ENCODE data around the gene COL4A4. TPM values are rescaled to one million over a fixed set of nuclear protein-coding genes. Genes with fewer than 3 reads are reported as not detected.

The COL4A4 gene
- total RNA-seq, 2 donors from 2014 or later = 0.08 to 0.26 TPM

DNA sequence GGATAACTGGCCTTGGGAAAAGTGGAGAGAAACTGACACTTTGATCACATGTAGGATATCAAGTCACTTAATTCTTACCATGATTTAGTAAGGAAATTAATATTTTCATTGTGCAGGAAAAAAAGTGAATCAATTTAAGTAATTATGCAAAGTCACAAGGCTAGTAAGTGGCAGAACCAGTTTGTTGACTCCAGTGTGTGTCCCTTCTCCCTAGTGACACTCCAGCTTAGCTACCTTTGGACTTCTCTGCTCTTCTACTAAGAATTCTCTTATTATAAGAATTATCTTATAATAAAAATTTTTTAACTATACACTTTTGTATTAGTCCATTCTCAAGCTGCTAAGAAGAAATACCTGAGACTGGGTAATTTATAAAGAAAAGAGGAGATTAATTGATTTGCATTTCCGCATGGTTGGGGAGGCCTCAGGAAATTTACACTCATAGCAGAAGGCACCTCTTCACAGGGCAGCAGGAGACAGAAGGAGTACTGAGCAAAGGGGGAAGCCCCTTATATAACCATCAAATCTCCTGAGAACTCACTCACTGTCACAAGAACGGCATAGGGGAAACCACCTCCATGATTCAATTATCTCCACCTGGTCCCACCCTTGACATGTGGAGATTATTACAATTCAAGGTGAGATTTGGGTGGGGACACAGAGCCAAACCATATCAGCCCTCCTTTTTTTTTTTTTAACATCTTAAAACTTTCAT lies 13.6 kb downstream of the COL4A4 start:
- Mint-ChIP-seq H3K27ac (no peak overlapping the region), H3K27me3 (peaks cover 29% of the 10 kb centered on the region), H3K4me1 (no peaks in the 10 kb centered on the region), H3K4me3 (no peak overlapping the region), H3K9me3 (peaks cover 4% of the 10 kb centered on the region), H3K36me3 (ENCODE audit: low read depth) (no peaks in the 10 kb centered on the region)
- ATAC-seq (replicated peaks) = peak; percentile 45

- H3K27me3 Mint-ChIP-seq = peaks cover 13% of the 10 kb centered on the region
- ATAC-seq (replicated peaks) = no peak
- H3K9me3 Mint-ChIP-seq = peaks cover 4% of the 10 kb centered on the region
- H3K4me3 Mint-ChIP-seq = no peak overlapping the region
- H3K4me1 Mint-ChIP-seq = no peaks in the 10 kb centered on the region
- no peak overlapping the region for H3K27ac Mint-ChIP-seq
- no peaks in the 10 kb centered on the region for H3K36me3 Mint-ChIP-seq (ENCODE audit: low read depth)
These were observed 15.9 kb downstream of the COL4A4 start for GRCh38 chr2:227148106-227148505.

DNA sequence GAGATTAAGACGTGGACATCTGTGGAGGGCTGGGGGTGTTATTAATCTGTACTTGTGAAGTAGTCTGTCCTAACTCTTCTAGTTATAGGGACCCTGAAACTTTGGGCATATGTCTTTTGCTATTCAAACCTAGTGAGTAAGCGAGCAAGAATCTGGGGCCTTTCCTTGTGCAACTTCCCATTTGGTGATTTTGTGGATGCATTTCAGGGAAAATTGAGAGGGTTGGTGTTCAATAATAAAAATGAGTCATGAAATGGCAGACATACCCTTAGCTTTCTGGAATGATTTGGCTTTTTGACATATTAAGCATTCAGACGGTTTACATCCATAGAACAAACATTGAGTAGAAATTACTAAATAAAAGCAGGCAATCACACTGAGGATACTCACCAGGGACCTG lies 17.0 kb downstream of the COL4A4 start:
- ATAC-seq (replicated peaks) = no peak
- Mint-ChIP-seq H3K4me1 (no peaks in the 10 kb centered on the region), H3K4me3 (no peak overlapping the region)

GRCh38 chr2:227146456-227146855 lies 17.5 kb downstream of the COL4A4 start:
- Mint-ChIP-seq H3K27ac (no peak overlapping the region), H3K4me1 (no peaks in the 10 kb centered on the region), H3K36me3 (ENCODE audit: low read depth) (no peaks in the 10 kb centered on the region), H3K9me3 (peaks cover 4% of the 10 kb centered on the region), H3K27me3 (peaks cover 13% of the 10 kb centered on the region), H3K4me3 (no peak overlapping the region)
- ATAC-seq (replicated peaks) = no peak

More for the DNA sequence above, 17.0 kb downstream of the COL4A4 start:
- Mint-ChIP-seq H3K9me3 (peaks cover 4% of the 10 kb centered on the region), H3K27me3 (peaks cover 13% of the 10 kb centered on the region), H3K27ac (no peak overlapping the region), H3K36me3 (ENCODE audit: low read depth) (no peaks in the 10 kb centered on the region)

DNA sequence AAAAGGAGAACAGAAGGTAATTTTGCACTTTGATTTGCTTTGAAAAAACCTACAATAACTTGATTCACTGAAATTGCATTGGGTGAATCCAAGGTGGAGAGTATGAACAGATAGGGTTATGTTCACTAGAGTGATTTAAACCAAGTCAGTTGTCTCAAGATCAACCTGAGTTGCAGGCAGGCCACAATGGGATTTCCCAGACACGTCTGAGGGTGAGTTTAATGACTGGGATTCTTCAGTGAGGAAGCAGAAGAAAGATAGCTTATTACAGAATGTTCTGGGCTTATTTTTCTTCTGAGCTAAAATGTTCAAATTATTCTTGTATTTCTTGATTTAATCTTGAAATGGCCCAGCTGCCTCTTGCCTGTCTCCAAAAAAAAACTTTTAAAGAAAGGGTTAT lies 20.1 kb downstream of the COL4A4 start:
- Mint-ChIP-seq H3K9me3 (peaks cover 4% of the 10 kb centered on the region), H3K27ac (no peak overlapping the region), H3K27me3 (peaks cover 13% of the 10 kb centered on the region), H3K4me1 (no peaks in the 10 kb centered on the region), H3K4me3 (no peak overlapping the region), H3K36me3 (ENCODE audit: low read depth) (no peaks in the 10 kb centered on the region)
- ATAC-seq (replicated peaks) = no peak

DNA sequence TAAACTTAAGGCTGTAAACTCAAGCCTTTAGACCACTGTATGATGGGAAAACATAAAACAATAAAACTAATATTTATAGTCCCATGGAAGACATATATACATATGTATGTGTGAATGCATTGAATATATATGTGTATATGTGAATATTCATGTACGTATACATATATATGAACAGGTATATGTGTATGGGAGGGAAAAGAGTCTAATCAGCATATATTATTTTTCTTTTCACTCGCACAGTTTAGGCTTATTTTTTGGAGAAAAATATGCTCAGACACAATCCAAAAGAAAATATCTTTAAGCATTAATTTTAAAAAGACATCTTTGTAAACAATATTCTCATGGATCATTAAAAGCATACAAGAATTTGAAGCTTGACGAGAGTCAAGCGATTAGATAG lies 22.7 kb downstream of the COL4A4 start:
- Mint-ChIP-seq H3K4me3 (no peak overlapping the region), H3K9me3 (no peaks in the 10 kb centered on the region), H3K27me3 (peaks cover 7% of the 10 kb centered on the region), H3K27ac (no peak overlapping the region), H3K36me3 (ENCODE audit: low read depth) (no peaks in the 10 kb centered on the region), H3K4me1 (no peaks in the 10 kb centered on the region)
- no peak for ATAC-seq (replicated peaks)

DNA sequence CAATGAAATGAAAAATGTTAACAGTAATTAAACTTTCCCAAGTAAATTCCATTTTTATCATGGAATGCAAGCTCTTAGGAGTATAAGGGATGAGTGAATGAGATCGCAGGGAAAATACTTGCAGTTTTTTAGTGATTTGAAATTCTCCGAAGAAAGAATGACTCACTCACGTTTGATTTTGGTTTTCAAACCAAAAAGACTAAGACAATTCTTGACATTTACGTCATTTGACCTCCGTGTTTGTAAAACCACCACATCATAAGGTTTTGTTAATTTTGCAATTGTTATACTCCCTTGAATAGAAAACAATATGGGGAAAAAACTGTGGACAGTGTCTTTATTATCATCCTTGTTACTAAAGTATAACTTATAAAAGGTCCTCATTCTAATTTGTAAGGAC lies 29.4 kb downstream of the COL4A4 start:
- Mint-ChIP-seq H3K9me3 (no peaks in the 10 kb centered on the region), H3K4me3 (no peak overlapping the region), H3K36me3 (ENCODE audit: low read depth) (no peaks in the 10 kb centered on the region)

GRCh38 chr2:227132986-227133385 lies 31.0 kb downstream of the COL4A4 start:
- ATAC-seq (replicated peaks) = no peak
- Mint-ChIP-seq H3K27ac (no peak overlapping the region), H3K4me3 (no peak overlapping the region), H3K27me3 (peaks cover 21% of the 10 kb centered on the region), H3K36me3 (ENCODE audit: low read depth) (no peaks in the 10 kb centered on the region), H3K9me3 (no peaks in the 10 kb centered on the region), H3K4me1 (no peaks in the 10 kb centered on the region)

More for the DNA sequence above, 29.4 kb downstream of the COL4A4 start:
- Mint-ChIP-seq H3K4me1 (no peaks in the 10 kb centered on the region), H3K27me3 (peaks cover 9% of the 10 kb centered on the region), H3K27ac (no peak overlapping the region)
- ATAC-seq (replicated peaks) = no peak

GRCh38 chr2:227130636-227131035 lies 33.4 kb downstream of the COL4A4 start:
- no peaks in the 10 kb centered on the region for H3K4me1 Mint-ChIP-seq
- ATAC-seq (replicated peaks) = no peak
- H3K9me3 Mint-ChIP-seq = no peaks in the 10 kb centered on the region
- no peaks in the 10 kb centered on the region for H3K36me3 Mint-ChIP-seq (ENCODE audit: low read depth)
- peaks cover 24% of the 10 kb centered on the region for H3K27me3 Mint-ChIP-seq
- H3K27ac Mint-ChIP-seq = no peak overlapping the region
- no peak overlapping the region for H3K4me3 Mint-ChIP-seq

- Mint-ChIP-seq H3K9me3 (no peaks in the 10 kb centered on the region), H3K36me3 (ENCODE audit: low read depth) (no peaks in the 10 kb centered on the region), H3K4me3 (no peak overlapping the region), H3K4me1 (no peaks in the 10 kb centered on the region), H3K27me3 (peaks cover 28% of the 10 kb centered on the region), H3K27ac (no peak overlapping the region)
- ATAC-seq (replicated peaks) = no peak
These were observed 36.8 kb downstream of the COL4A4 start for GRCh38 chr2:227127201-227127600.

DNA sequence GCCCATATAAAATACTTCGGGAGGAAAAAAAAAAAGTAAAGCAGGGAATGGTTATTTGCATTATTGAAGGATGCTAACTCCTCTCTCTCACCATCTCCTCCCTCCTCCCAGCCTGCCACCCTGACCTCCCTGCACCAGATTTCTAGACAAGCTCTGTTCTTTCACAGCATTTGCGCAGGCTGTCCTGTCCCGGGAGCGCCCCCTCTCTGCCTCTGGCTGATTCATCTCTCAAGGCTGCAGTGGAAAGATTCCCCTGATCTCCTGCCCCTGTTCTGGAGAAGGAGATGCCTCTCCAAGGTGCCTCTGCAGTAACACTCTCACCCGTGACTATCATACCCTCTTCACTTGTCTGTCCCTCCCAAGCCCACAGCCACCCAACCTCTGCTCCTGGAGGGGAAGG lies 38.5 kb downstream of the COL4A4 start:
- H3K27me3 Mint-ChIP-seq = peaks cover 21% of the 10 kb centered on the region
- no peaks in the 10 kb centered on the region for H3K4me1 Mint-ChIP-seq
- no peaks in the 10 kb centered on the region for H3K36me3 Mint-ChIP-seq (ENCODE audit: low read depth)
- H3K9me3 Mint-ChIP-seq = no peaks in the 10 kb centered on the region
- H3K4me3 Mint-ChIP-seq = no peak overlapping the region
- no peak overlapping the region for H3K27ac Mint-ChIP-seq
- no peak for ATAC-seq (replicated peaks)

- Mint-ChIP-seq H3K4me1 (no peaks in the 10 kb centered on the region), H3K4me3 (no peak overlapping the region), H3K27ac (no peak overlapping the region), H3K9me3 (no peaks in the 10 kb centered on the region), H3K36me3 (ENCODE audit: low read depth) (no peaks in the 10 kb centered on the region), H3K27me3 (peaks cover 21% of the 10 kb centered on the region)
- ATAC-seq (replicated peaks) = no peak
These were observed 39.2 kb downstream of the COL4A4 start for GRCh38 chr2:227124811-227125210.

DNA sequence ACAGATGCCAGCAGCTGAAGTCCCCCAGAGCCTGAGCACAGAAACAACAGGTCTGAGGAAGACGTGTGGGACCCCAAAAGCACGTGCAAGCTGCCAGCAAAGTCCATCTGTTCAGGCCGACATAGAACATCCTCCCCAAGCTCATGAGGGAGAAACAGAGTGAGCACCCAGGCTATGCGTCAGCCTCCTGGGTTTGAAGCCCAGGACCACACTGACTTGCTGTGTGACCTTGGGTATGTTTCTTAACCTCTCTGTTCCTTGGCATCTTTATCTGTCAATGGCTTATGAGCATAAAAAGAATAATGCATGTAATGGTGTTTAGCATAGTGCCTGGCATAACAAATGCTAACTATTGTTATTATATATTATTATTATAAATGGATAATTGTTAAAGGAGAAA lies 40.3 kb downstream of the COL4A4 start:
- Mint-ChIP-seq H3K9me3 (no peaks in the 10 kb centered on the region), H3K36me3 (ENCODE audit: low read depth) (no peaks in the 10 kb centered on the region), H3K27ac (no peak overlapping the region), H3K4me3 (no peak overlapping the region), H3K4me1 (no peaks in the 10 kb centered on the region), H3K27me3 (peaks cover 16% of the 10 kb centered on the region)
- no peak for ATAC-seq (replicated peaks)

- Mint-ChIP-seq H3K27ac (no peak overlapping the region), H3K4me3 (no peak overlapping the region), H3K9me3 (no peaks in the 10 kb centered on the region), H3K4me1 (no peaks in the 10 kb centered on the region), H3K27me3 (peaks cover 16% of the 10 kb centered on the region), H3K36me3 (ENCODE audit: low read depth) (no peaks in the 10 kb centered on the region)
- ATAC-seq (replicated peaks) = no peak
These were observed 45.7 kb downstream of the COL4A4 start for GRCh38 chr2:227118353-227118752.

DNA sequence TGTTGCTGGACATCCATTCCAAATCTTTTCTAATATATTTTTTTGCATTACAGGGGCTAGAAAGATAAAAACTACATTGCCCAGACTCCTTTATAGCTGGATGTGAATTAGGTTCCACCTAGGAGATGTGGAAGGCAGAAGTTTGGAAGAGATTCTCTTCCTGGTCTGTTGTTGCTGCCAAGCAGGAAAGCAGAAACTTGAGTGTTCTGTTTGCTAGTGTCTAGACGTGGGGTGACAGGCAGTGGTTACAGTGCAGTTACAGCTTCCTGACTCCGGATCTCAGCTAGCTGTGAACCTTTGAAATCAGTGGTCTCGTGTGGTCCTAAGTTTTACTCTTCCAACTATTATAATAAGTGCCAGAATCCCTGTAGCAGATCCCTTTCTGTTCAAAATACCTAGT lies 46.2 kb downstream of the COL4A4 start:
- no peaks in the 10 kb centered on the region for H3K9me3 Mint-ChIP-seq
- H3K27ac Mint-ChIP-seq = no peak overlapping the region
- ATAC-seq (replicated peaks) = no peak
- H3K4me3 Mint-ChIP-seq = no peak overlapping the region
- no peaks in the 10 kb centered on the region for H3K4me1 Mint-ChIP-seq
- no peaks in the 10 kb centered on the region for H3K36me3 Mint-ChIP-seq (ENCODE audit: low read depth)
- peaks cover 15% of the 10 kb centered on the region for H3K27me3 Mint-ChIP-seq

DNA sequence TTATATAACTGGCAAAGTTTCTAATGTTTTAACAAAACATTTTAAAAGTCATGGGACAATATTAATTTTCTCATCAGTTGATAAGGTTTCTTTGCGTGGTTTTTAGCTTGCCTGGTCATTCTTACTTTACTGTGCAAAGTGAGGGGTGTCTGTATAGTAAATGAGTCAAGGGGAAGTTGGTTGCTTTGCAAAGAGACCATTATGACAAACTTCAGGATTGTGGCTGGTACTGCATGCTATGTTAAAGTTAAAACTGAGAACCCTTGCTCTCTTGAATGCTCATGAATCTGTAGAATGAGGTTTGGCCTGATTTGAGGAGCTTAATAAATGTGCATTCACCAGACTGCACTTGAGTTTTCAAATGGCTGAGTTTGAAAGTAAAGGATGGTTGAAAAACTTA lies 47.0 kb downstream of the COL4A4 start:
- ATAC-seq (replicated peaks) = peak; percentile 53
- peaks cover 20% of the 10 kb centered on the region for H3K27me3 Mint-ChIP-seq
- no peak overlapping the region for H3K27ac Mint-ChIP-seq
- no peaks in the 10 kb centered on the region for H3K4me1 Mint-ChIP-seq
- no peak overlapping the region for H3K4me3 Mint-ChIP-seq
- H3K9me3 Mint-ChIP-seq = no peaks in the 10 kb centered on the region
- H3K36me3 Mint-ChIP-seq (ENCODE audit: low read depth) = no peaks in the 10 kb centered on the region

All from activated T-helper 17 cell treated with anti-CD3 and anti-CD28 coated beads, Interleukin-2, amount 50 U/mL, for 72 hours (primary cell).